GM18520 (cell line): ENCODE measurements around the gene MPZL2.

Experiments
- ATAC-seq: cut with Tn5 transposase; IDR thresholded peaks from one replicate; pipeline ENCODE4 v1.9.1; 2021; ENCODE audit not compliant: unreplicated experiment

MPZL2 gene

GRCh38 chr11:118283756-118284350 lies 19.8 kb upstream of the MPZL2 start:
- no peak for ATAC-seq

GRCh38 chr11:118283037-118283636 lies 19.0 kb upstream of the MPZL2 start:
- no peak for ATAC-seq

- no peak for ATAC-seq
Observed at GRCh38 chr11:118282606-118283005, 18.5 kb upstream of the MPZL2 start.

- ATAC-seq = no peak
Observed at GRCh38 chr11:118281284-118281683, 17.2 kb upstream of the MPZL2 start.

- no peak for ATAC-seq
Observed at GRCh38 chr11:118277312-118277711, 13.2 kb upstream of the MPZL2 start.

GRCh38 chr11:118276422-118276821 lies 12.3 kb upstream of the MPZL2 start:
- no peak for ATAC-seq

- no peak for ATAC-seq
Observed at GRCh38 chr11:118275176-118275575, 11.1 kb upstream of the MPZL2 start.

GRCh38 chr11:118274186-118274585 lies 10.1 kb upstream of the MPZL2 start:
- no peak for ATAC-seq

- ATAC-seq = no peak
Observed at GRCh38 chr11:118272001-118272400, 7.9 kb upstream of the MPZL2 start.

GRCh38 chr11:118267486-118267885 lies 3.4 kb upstream of the MPZL2 start:
- no peak for ATAC-seq

- ATAC-seq = no peak
Observed at GRCh38 chr11:118265954-118266353, 1.9 kb upstream of the MPZL2 start.

- ATAC-seq = no peak
Observed at GRCh38 chr11:118264569-118265465, 720 bp upstream of the MPZL2 start.

- ATAC-seq = no peak
Observed at GRCh38 chr11:118263112-118263511, 985 bp downstream of the MPZL2 start.

GRCh38 chr11:118260353-118260752 lies 3.7 kb downstream of the MPZL2 start:
- no peak for ATAC-seq

- ATAC-seq = no peak
Observed at GRCh38 chr11:118259138-118259537, 5.0 kb downstream of the MPZL2 start.

- ATAC-seq = no peak
Observed at GRCh38 chr11:118258410-118258809, 5.7 kb downstream of the MPZL2 start.

GRCh38 chr11:118252688-118253087 lies 11.4 kb downstream of the MPZL2 start:
- no peak for ATAC-seq

GRCh38 chr11:118251858-118252652 lies 12.0 kb downstream of the MPZL2 start, which contains the start of gene MPZL3:
MPZL3 (minus strand) TSS chr11:118252365; CDS start chr11:118252294, 71 bp downstream.
- ATAC-seq = no peak

- no peak for ATAC-seq
Observed at GRCh38 chr11:118247041-118247440, 17.1 kb downstream of the MPZL2 start.

- no peak for ATAC-seq
Observed at GRCh38 chr11:118245936-118246562, 18.0 kb downstream of the MPZL2 start.
